Liver (tissue), 9 donors: ENCODE data around the gene NDUFS5. TPM values are rescaled to one million over a fixed set of nuclear protein-coding genes. Genes with fewer than 3 reads are reported as not detected.
"Not testable (repeated sequence)": the region's sequence is repeated elsewhere in the genome, so short reads cannot be mapped to it uniquely, and the experiment has no call there.

ENCODE experiments used
- DNase-seq: peaks from one replicate; pipeline ENCODE4 v3.0.0-alpha.2; 2017; ENCODE audit warnings: low spot score
- H3K27ac ChIP-seq, 2 donors: one replicate each; pipeline ENCODE4 v1.7.0; 2013; ENCODE audit warnings: inconsistent platforms in 2 of 2, low read length in 2 of 2, control low read depth in 1 of 2, low read depth in 1 of 2, mild to moderate bottlenecking in 1 of 2
- H3K27me3 ChIP-seq, 4 donors: one replicate each; pipeline versions ENCODE4 v1.6.1 to v1.7.0; 2013; ENCODE audit warnings: low read length in 3 of 4, inconsistent platforms in 1 of 4, mild to moderate bottlenecking in 1 of 4, moderate library complexity in 1 of 4; ENCODE audit not compliant: control insufficient read depth in 4 of 4, insufficient read depth in 4 of 4
- H3K36me3 ChIP-seq, 4 donors: one replicate each; pipeline versions ENCODE4 v1.6.1 to v1.7.0; 2013; ENCODE audit warnings: low read length in 3 of 4, mild to moderate bottlenecking in 3 of 4, low read depth in 1 of 4, moderate library complexity in 1 of 4; ENCODE audit not compliant: control insufficient read depth in 4 of 4, insufficient read depth in 3 of 4
- H3K4me1 ChIP-seq, 4 donors: one replicate each; pipeline versions ENCODE4 v1.6.1 to v1.7.0; 2013; ENCODE audit warnings: low read length in 3 of 4, mild to moderate bottlenecking in 3 of 4, moderate library complexity in 1 of 4; ENCODE audit not compliant: control insufficient read depth in 4 of 4, insufficient read depth in 4 of 4
- H3K4me3 ChIP-seq, 3 donors: one replicate each; pipeline versions ENCODE4 v1.6.1 to v1.7.0; 2013; ENCODE audit warnings: low read length in 3 of 3, control low read depth in 1 of 3, low read depth in 1 of 3, mild to moderate bottlenecking in 1 of 3
- H3K9ac ChIP-seq, 2 donors: one replicate each; pipeline ENCODE4 v1.7.0; 2013; ENCODE audit warnings: low read length in 2 of 2, mild to moderate bottlenecking in 2 of 2, moderate library complexity in 2 of 2, control low read depth in 1 of 2, low read depth in 1 of 2
- H3K9me3 ChIP-seq, 4 donors: one replicate each; pipeline versions ENCODE4 v1.6.1 to v1.7.0; 2013; ENCODE audit warnings: low read length in 3 of 4; ENCODE audit not compliant: control insufficient read depth in 4 of 4
- CTCF ChIP-seq: fragments of 150-350 bp; IDR thresholded peaks from 2 replicates; pipeline ENCODE4 v1.5.1; 2017; ENCODE audit warnings: improper control_type of control experiment, low read depth, low read length; ENCODE audit not compliant: missing input control
- EGR1 ChIP-seq, 2 donors: IDR thresholded peaks; 2 replicates each; pipeline ENCODE4 v1.6.1; 2016 to 2018; ENCODE audit warnings: antibody characterized with exemption in 2 of 2, low read depth in 2 of 2
- FOXA1 ChIP-seq: IDR thresholded peaks from 2 replicates; pipeline ENCODE4 v1.6.1; 2016; ENCODE audit warnings: antibody characterized with exemption
- FOXA2 ChIP-seq: IDR thresholded peaks from 2 replicates; pipeline ENCODE4 v1.6.1; 2016; ENCODE audit warnings: antibody characterized with exemption
- GABPA ChIP-seq, 2 donors: IDR thresholded peaks in 1 of 2; conservative IDR thresholded peaks in 1 of 2; 2 replicates each; pipeline ENCODE4 v1.6.1; 2016; ENCODE audit warnings: antibody characterized with exemption in 2 of 2, mild to moderate bottlenecking in 1 of 2, moderate library complexity in 1 of 2
- HNF4A ChIP-seq, 2 donors: conservative IDR thresholded peaks; 2 replicates each; pipeline ENCODE4 v1.6.1; 2016; ENCODE audit warnings: antibody characterized with exemption in 2 of 2, mild to moderate bottlenecking in 2 of 2
- HNF4G ChIP-seq: IDR thresholded peaks from 2 replicates; pipeline ENCODE4 v1.6.1; 2016; ENCODE audit warnings: antibody characterized with exemption
- JUND ChIP-seq, 2 donors: IDR thresholded peaks; 2 replicates each; pipeline ENCODE4 v1.6.1; 2016; ENCODE audit warnings: antibody characterized with exemption in 2 of 2
- MAX ChIP-seq: IDR thresholded peaks from 2 replicates; pipeline ENCODE4 v1.6.1; 2016; ENCODE audit warnings: antibody characterized with exemption
- NR2F2 ChIP-seq: IDR thresholded peaks from 2 replicates; pipeline ENCODE4 v1.6.1; 2016; ENCODE audit warnings: antibody characterized with exemption
- RAD21 ChIP-seq, 2 donors: IDR thresholded peaks; 2 replicates each; pipeline ENCODE4 v1.6.1; 2016; ENCODE audit warnings: antibody characterized with exemption in 2 of 2, mild to moderate bottlenecking in 2 of 2
- REST ChIP-seq: IDR thresholded peaks from 2 replicates; pipeline ENCODE4 v1.6.1; 2016; ENCODE audit warnings: antibody characterized with exemption, mild to moderate bottlenecking
- RXRA ChIP-seq, 2 donors: IDR thresholded peaks; 2 replicates each; pipeline ENCODE4 v1.6.1; 2017 to 2018; ENCODE audit warnings: antibody characterized with exemption in 2 of 2, mild to moderate bottlenecking in 1 of 2
- SP1 ChIP-seq: IDR thresholded peaks from 2 replicates; pipeline ENCODE4 v1.6.1; 2018; ENCODE audit warnings: antibody characterized with exemption, mild to moderate bottlenecking
- TAF1 ChIP-seq: conservative IDR thresholded peaks from 2 replicates; pipeline ENCODE4 v1.6.1; 2016; ENCODE audit warnings: antibody characterized with exemption, mild to moderate bottlenecking
- YY1 ChIP-seq: IDR thresholded peaks from 2 replicates; pipeline ENCODE4 v1.6.1; 2016; ENCODE audit warnings: antibody characterized with exemption, mild to moderate bottlenecking
- WGBS: extraction: QIAGEN DNeasy Blood & Tissue Kit; methylation state at CpG from one replicate; pipeline ENCODE4 v1.1.7; 2013; 5-methylcytosine and 5-hydroxymethylcytosine counted together
- polyA plus RNA-seq, 2 donors: library from polyadenylated mRNA; stranded (reverse) in 1 of 2; unstranded in 1 of 2; fragments of 200-250 nt in 1 of 2; fragments of >200 nt in 1 of 2; fragmentation: Nextera tagmentation in 1 of 2; extraction: Ambion mirVana in 1 of 2; gene quantifications; one replicate each; pipeline versions ENCODE4 v1.2.1 to v1.2.3, GENCODE V29; 2013 to 2015
- total RNA-seq, 2 donors: library from RNA; depleted of rRNA; stranded (reverse); fragments of >200 nt; gene quantifications; one replicate each; pipeline ENCODE4 v1.2.3, GENCODE V29; 2014
- donor health status: healthy.
- donor health status: healthy.
- donor health status: healthy.
- donor health status: healthy.
- donor health status: healthy.

Gene NDUFS5
- total and polyA plus RNA-seq, 4 donors = 193 to 308 (median 236) TPM

GRCh38 chr1:39017266-39017665 lies 8.9 kb upstream of the NDUFS5 start (continued):
- TF ChIP-seq REST = no peak
- TF ChIP-seq JUND (IDR thresholded peaks at IDR 0.05) = no peak
- no peak for TF ChIP-seq HNF4G

- H3K4me3 ChIP-seq, H3K9me3 ChIP-seq, H3K36me3 ChIP-seq, DNase-seq, H3K27me3 ChIP-seq, H3K4me1 ChIP-seq, H3K27ac ChIP-seq, H3K9ac ChIP-seq: not testable (repeated sequence)
- WGBS = 44% methylated on average over 1 of the region's 1 CpG
Observed at GRCh38 chr1:39020494-39020893, 5.7 kb upstream of the NDUFS5 start.

- no peaks in the 10 kb centered on the region for H3K36me3 ChIP-seq
- no peaks in the 10 kb centered on the region for H3K27me3 ChIP-seq
- no peak overlapping the region for H3K9ac ChIP-seq
- H3K9me3 ChIP-seq = no peaks in the 10 kb centered on the region
- no peak overlapping the region for H3K4me3 ChIP-seq
- H3K27ac ChIP-seq = no peak overlapping the region
- 69% methylated on average over 1 of the region's 1 CpG for WGBS
- TF ChIP-seq YY1 (no peak), MAX (no peak), NR2F2 (no peak), SP1 (no peak), REST (no peak), JUND (IDR thresholded peaks at IDR 0.05) (no peak), HNF4G (no peak), CTCF (no peak), EGR1 (IDR thresholded peaks at IDR 0.05; ENCODE audit: low read depth in 2 of 2) (no peak), TAF1 (no peak), FOXA1 (no peak), FOXA2 (no peak), RAD21 (IDR thresholded peaks at IDR 0.05) (no peak), RXRA (IDR thresholded peaks at IDR 0.05) (no peak), GABPA (IDR thresholded peaks at IDR 0.05 in 1 of 2, conservative IDR thresholded peaks at IDR 0.05 in 1 of 2) (no peak), HNF4A (conservative IDR thresholded peaks at IDR 0.05) (no peak)
- peaks cover 0 to 6% (median 5%) of the 10 kb centered on the region in 4 donors for H3K4me1 ChIP-seq
- no peak for DNase-seq
Observed at GRCh38 chr1:39021426-39021825, 4.7 kb upstream of the NDUFS5 start.
